HG03521 (cell line): ENCODE results near the gene EFNA5.

Source experiments
- ATAC-seq: cut with Tn5 transposase; IDR thresholded peaks from one replicate; pipeline ENCODE4 v1.9.1; 2021; ENCODE audit warnings: mild to moderate bottlenecking, moderate library complexity; ENCODE audit not compliant: unreplicated experiment

The EFNA5 gene

DNA sequence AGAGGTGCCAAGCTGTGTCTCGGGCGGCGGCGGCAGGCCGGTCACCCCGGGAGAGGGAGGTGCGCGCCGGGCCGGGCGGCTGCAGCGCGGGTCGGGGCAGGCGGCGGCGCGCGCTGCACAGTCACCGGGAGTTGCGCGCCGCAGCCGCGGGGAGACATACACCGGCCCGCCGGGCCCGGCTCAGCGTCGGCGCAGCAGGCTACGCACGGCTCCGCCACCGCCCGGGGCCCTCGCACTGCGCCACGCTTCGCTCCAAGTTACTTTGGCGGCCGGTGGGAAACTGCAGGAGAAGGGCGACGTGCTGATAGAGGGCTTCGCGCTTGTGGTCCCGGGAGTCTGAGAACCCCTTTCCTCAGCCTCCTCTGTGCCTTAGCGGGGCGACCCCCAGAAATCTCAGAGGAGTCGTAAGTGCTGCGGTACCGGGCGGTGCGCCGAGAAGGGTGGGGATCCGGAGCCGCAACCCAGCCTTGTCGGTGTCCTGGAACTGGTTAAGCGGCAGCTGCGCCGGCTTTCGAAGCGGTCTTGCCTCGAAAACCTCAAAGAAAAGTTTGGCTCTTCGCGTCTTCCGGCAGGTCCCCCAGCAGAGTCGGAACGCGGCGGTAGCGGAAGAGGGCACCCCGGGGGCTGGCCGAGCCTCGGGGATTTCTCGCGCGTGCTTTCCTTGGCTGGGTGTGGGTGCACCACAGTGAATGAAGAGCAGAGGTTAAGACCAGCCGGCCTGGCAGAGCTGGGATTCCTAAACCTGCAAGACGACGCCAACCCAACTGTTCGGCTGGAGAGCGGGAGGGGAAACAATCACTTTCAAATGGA lies at the start of gene EFNA5:
Gene EFNA5 (minus strand): TSS at position 6 of the 810 bp plus-strand sequence.
- peak; percentile 38 for ATAC-seq

GRCh38 chr5:107719034-107719606 lies 48.4 kb upstream of the EFNA5 start:
- no peak for ATAC-seq

- ATAC-seq = no peak
Observed at GRCh38 chr5:107717816-107718215, 47.1 kb upstream of the EFNA5 start.

- ATAC-seq = no peak
Observed at GRCh38 chr5:107713228-107713627, 42.5 kb upstream of the EFNA5 start.

DNA sequence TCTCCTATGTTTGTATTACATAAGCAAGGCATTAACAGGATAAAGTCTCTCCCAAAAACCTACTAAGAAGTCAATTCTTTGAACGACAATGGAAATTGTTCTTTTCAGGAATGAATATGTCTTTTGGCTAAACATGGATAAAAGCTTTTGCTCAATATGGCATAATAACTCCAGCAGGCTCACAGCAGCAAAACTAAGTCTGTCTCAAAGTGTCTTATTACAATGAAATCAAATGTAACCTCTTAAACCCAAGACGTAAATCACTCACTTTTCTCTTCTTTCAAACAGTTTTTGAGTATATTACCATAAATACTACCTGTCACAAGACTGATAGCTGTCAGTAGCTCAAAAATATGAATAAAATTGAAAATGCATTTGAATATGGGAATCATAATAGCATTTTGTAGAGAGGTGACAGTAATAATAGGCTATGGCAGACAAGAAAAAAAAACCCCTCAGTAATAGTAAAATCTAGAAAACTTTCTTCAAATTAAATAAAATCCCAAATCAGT lies 41.7 kb upstream of the EFNA5 start:
- ATAC-seq = no peak

- ATAC-seq = no peak
Observed at GRCh38 chr5:107705402-107706014, 34.8 kb upstream of the EFNA5 start.

DNA sequence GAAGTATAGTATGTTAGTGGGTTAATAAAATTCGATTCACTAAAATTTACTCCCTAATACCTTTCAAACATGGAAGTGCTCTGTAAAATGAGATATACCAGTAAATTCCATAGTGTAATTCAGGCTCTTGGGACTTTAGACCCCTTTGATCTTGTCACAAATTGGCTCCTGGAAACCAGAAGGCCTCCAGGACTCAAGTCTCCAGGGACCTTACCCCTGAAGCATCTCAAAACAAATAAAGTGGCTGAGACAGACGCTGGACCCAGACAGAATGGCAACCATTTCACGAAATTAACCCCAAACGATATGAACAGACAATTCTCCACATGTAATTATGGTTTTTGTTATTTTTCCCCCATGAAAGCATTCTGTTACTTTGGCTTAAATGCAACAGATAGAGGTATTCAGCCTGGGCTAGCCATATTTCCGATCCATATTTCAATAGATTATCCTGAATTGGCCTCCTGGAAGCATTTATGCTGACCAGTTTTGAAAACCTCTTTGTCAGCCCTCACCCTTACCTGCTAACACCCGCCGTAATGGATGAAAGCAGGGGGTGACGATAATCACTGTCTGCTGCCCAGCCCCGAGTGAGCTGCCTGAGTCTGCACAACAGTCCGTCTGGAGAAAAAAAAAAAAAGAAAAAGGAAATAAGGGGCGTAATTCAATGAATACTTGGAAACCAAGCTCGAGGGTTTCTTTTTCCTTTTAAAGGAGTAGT lies 34.1 kb upstream of the EFNA5 start:
- no peak for ATAC-seq

DNA sequence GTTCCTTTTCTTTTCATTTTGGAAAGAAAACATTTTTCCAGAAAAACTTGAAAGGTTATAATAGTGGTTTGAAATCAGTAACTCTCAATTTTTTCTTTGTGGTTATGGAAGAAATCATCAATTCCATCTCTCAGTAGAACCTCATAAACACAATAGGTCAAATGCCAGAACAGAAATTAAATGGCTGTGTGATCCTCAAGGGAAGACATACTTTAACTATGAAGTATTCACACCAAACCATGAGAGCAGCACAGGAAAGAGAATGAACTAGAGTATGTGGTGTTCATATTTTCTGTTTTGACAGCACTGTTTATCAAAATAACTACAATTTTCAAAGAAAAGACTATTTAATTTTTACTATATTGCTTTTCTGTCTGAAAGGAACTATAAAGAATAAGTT lies 29.7 kb upstream of the EFNA5 start:
- ATAC-seq = no peak

DNA sequence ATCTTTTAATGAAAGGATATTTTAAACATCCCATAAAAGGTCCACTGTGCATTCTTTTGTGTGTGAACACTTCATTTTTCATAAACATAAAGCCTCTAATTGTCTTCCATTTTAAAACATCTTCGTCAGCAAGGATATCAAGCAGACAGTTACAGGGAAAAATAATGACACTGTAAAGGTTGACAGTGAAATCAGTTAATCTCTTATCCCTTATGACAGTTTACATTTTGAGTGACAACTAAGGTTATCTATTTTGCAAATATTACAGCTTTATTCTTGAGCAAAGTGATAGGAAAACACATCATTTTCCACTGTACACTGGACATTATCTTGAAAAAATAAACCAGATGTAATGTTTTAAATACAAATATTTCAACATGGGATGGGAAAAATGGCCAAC lies 28.7 kb upstream of the EFNA5 start:
- ATAC-seq = no peak

DNA sequence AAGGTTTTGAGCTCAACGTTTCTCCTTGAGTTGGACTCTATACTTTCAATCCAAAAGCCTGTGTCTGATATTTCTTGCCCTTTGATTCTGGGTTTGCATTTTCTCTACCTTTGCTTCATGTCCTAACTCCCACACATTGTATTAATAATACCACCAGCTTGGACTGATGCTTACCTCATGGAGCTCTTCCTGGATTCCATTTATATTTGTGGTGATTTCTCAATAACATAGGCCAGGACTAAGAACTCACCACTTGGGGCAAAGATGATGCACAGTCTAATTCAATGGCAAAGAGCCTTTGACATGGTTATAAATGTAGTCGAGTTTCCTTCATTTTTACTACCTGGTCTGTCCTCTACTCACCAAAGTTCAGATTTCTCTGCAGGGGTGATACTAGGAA lies 27.5 kb upstream of the EFNA5 start:
- no peak for ATAC-seq

DNA sequence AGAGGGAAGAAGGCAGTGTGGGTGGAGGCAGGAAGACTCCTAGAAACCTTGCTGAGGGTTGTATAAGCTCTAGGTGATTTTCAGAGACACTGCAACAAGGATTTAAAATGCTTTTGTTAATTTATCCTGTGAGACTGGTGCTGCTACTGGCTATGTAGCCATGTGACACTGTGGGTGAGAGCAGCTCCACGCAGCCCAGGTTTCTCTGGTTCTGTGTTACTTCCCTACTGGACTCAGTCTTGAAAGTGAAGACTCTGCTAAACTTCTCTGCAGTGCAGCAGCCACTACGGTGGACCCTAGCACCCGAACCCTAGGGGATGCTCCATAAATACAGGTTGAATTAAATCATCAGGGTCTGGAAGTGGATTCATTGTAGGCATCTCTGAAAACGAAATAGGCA lies 25.8 kb upstream of the EFNA5 start:
- no peak for ATAC-seq

DNA sequence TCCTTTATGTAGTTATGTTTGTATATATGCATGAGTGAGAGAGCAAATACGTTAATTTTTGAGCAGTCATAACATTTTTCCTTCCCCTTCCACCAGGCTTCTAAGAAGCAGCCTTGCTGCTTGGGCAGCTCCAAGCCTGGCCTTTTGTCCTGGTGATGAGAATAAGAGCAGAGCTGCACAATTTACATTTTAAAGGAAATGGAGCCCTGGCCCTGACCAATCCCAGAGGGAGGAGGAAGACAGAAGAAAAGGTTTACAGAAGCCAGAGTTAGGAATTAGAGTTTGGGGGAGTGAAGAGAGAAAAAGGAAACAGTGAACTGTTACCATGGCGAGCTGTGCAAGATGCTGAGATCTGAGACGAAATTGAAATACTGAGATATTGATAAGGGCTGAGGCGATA lies 25.3 kb upstream of the EFNA5 start:
- ATAC-seq = no peak

DNA sequence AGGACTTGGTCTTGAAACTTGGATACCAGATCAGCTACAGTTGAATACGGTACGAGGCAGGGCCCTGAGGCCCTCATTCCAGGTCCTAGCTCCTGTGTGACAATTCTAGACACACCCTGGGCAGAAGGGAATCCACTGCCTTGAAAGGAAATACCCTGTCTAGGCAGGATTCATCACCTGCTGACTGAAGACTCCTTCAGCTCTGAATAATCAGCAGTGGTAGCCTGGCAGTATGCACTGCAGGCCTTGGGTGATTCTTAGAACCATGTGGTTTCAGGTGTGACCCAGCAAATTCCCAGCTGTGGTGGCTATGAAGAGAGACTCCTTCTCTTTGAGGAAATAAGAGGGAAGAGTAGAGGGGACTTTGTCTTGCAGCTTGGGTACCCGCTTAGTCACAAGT lies 17.2 kb upstream of the EFNA5 start:
- ATAC-seq = no peak

DNA sequence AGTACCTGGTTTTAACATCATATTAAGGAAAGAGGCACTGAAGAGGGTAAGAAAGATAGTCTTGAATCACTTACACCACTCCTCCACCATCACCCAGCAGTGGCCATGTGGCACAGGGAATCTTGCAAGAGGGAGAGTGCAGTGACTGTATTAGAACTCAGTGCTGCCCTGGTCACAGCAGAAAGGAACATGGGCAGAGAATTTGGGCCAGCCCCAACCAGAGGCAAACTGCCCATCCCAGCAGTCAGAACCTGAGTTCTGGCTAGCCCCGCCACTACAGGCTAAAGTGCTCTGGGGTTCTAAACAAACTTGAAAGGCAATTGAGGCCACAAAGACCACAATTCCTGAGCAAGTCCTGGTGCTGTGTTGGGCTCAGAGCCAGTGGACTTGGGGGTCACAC lies 16.7 kb upstream of the EFNA5 start:
- ATAC-seq = no peak

GRCh38 chr5:107682533-107682932 lies 11.8 kb upstream of the EFNA5 start:
- ATAC-seq = no peak

DNA sequence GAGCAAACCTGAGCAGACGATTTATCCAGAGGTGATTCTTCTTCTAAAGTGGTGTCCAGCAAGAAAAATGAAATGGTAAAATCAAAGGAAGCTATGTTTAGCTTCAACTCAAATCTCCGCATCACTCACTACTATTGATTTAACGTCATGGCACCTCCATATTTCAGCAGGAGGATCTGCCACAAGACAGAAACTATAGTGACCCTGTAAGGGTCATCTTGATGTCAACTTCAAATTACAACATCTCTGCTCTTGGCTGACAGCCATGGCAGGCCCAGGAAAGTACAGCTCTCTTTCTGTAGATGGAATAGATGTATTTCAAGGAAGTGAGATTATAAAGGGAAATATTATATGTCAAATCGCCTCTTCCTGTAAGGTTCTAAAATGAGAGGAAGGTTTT lies 10.1 kb upstream of the EFNA5 start:
- ATAC-seq = no peak

- no peak for ATAC-seq
Observed at GRCh38 chr5:107680099-107680498, 9.4 kb upstream of the EFNA5 start.

GRCh38 chr5:107676702-107677101 lies 6.0 kb upstream of the EFNA5 start:
- no peak for ATAC-seq

DNA sequence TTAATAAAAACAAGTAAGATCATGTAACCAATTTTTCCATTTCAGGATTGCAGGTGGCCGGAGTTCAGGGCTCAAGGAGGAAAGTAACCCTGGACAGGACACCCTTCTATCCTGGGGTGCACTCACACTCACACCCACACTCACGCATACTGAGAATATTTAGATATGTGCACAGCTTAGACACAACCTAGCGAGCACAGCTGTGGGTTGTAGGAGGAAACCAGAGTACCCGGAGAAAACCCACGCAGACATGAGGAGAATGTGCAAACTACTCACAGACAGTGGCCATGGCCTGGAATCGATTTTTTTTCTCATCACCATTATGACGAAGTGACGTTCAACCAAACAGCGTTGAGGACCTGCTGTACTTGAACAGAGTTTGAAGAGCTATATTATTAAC lies 4.5 kb upstream of the EFNA5 start:
- ATAC-seq = no peak

GRCh38 chr5:107674655-107675054 lies 3.9 kb upstream of the EFNA5 start:
- no peak for ATAC-seq

DNA sequence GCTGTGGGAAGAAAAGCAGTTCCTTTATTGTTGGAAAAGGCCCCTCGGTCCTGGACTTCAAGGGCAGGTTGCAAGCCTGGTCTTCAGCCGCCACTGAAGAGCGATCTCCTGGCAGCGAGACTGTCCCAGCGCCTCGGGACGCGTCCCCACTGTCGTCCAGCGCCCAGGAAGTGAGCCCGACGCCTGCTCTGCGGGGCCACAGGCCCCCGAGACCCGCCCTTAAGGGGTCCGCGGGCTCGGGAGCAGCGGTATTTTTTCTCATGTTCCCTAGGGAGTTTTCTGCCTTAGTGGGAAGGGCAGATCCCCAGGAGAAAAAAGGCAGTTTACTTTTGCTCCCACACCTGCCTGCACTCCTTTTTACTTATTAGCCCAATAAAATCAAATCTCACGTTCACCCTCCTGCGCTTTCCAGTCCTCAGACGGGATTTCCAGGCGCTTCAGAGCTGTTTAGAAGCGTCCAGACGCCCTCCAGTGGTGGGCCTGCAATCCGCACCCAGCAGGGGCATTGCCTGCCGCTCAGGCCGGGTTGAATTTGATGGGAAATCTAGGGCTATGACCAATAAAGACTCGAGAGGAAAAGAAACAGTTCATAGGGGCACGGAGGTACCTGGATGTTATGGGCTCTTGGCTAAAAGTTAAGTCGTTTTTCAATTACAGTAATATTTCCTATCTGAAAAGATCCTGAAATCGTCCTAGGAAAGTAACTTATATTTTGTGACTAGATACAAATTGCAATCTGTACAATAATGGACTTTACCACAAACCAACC lies 2.8 kb upstream of the EFNA5 start:
- ATAC-seq = peak; percentile 64
